GM19193 (cell line): Measurements from ENCODE around the gene DOLPP1.

Experiments
- POLR2A ChIP-seq: IDR thresholded peaks from 4 replicates; pipeline ENCODE4 v1.6.1; 2011; ENCODE audit not compliant: insufficient read depth, insufficient read length; ENCODE audit errors: extremely low read depth

Gene DOLPP1

DNA sequence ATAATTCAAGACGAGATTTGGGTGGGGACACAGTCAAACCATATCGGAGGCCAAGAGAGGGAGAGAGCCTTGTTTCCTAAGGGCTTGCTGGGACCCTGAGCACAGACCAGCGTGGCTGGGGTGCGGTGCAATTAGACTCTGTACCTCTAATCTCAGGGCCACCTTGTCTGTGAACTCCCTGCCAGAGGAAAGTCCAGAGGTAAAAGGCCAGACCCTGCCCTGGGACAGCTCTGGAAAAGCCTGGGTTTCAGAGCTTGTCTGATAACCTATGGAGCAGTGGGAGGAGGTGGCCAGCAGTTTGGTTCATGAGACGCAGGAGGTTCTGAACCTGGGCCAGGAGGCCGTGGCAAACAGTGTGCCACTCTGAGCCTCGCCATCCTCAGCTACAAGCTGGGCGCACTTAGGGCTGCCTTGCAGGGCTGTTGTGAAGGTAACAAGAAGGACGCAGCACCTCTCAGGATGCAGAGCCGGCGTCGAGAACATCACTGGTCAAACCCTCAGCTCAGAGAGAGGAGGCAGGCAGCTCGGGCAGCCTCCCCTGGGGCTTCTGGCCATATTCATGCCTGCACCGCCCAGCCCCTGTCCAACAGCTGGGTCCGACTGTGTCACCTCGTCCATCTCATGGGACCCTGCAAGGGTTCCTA, 4.8 kb upstream of the DOLPP1 start:
- no peak for TF ChIP-seq POLR2A

- TF ChIP-seq POLR2A = no peak
Observed at GRCh38 chr9:129076640-129077037, 4.3 kb upstream of the DOLPP1 start.

DNA sequence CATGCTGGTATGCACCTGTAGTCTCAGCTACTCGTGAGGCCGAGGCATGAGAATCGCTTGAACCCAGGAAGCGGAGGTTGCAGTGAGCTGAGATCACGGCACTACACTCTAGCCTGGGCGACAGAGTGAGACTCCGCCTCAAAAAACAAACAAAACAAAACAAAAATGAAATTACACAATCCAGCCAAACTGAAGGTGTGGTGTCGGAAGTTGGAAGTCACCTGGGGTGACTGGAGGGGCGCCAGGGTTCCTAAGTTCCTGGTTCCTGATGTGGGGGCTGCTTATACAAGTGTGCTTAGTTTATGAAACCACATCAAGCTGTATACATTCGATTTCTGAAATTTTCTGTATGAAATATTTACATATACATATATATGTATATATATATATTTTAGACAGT, 3.7 kb upstream of the DOLPP1 start:
- no peak for TF ChIP-seq POLR2A

- TF ChIP-seq POLR2A = no peak
Observed at GRCh38 chr9:129078691-129079503, 2.0 kb upstream of the DOLPP1 start.

DNA sequence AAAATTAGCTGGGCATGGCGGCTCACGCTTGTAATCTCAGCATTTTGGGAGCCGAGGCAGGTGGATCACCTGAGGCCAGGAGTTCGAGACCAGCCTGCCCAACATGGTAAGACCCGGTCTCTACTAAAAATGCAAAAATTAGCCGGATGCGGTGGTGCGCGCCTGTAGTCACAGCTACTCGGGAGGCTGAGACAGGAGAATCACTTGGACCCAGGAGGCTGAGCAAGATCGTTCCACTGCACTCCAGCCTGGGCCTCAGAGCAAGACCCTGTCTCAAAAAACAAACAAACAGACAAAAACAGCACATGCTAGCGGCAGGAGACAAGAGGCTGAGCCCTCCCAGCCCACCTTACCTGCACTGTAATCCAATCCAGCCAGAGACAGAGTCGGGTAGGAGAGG, 1.1 kb upstream of the DOLPP1 start:
- no peak for TF ChIP-seq POLR2A

GRCh38 chr9:129080298-129080600, 662 bp upstream of the DOLPP1 start:
- TF ChIP-seq POLR2A = no peak

DNA sequence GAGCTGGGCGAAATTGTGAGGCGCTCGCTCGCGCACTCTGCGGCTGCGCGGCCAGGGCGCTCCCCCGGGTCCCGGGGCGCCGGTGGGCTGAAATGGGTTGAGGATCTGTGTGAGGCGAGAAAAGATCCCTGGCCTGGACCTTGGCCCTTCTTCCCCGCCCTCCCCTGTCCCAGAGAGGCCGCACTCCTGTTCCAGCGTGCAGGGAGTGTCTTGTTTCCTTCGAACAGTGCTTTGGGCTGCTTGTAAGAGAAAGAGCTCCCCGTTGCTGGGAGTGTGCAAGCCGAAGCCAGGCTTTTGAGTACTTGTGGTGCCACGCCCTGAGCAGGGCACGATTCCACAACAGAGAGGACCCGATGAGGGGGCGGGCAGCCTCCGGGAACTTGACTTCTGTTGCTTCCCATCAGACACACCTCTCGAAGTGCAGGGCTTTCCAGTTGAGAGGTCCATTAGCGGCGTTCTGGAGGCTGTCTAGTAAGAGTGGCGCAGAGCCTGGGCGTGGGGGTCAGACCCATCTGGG, 535 bp downstream of the DOLPP1 start:
- peak; percentile 44 for TF ChIP-seq POLR2A

DNA sequence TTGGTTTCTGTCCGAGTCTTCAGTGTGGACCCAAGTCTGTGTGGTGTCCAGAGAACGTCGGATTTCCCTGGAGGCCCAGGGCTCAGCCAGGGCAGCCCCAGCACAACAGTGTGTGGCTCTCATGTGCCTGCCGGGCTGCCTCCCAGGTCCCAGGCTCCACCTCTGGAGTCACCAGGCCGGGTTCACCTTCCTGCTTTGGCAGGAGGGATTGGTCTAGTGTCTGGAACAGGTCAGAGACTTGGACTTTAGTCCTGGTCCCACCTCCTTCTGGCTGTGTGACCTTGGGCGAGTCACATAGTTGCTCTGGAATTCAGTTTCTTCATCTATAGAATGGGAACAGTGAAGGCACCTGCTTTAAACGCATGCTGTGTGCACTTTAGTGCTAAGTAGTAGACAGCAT, 3.2 kb downstream of the DOLPP1 start:
- TF ChIP-seq POLR2A = no peak

GRCh38 chr9:129089246-129089645, 8.3 kb downstream of the DOLPP1 start:
- TF ChIP-seq POLR2A = no peak

DNA sequence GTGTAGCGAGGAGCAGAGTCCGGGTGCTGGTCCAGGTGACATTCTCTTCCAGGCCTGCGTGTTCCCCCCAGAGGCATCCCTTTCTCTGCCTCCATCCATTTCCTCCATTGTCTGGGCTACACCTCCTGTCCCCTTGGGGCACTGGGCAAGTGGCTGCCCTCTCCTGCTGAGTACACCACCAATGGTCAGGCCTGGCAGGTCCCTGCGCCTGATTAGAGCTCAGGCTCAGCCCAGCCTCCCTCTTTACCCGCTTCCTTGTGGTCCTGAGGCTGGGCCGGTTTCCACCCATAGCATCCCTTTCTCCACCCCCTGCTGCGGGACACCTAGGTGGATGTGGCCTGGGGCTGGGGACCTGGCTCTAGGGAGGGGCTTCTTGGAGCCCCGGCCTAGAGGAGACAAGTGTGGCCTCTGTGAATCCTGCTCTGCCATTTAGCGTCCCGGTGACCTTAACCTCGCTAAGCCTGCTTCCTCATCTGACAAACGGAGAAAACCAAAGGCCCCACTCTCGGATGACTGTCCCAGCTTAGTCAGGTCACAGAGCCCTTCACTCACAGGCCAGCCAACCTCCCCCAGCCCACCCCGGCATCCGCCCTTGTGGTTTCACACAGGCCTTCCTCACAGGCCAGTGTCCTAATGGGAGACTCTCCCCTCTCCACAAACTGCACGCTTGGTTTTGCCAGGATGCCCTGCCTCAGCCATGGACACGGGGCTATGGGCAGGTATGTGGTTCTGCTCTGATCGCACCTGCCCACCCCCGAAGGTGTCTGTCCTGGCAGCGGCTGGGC, 12.9 kb downstream of the DOLPP1 start:
- no peak for TF ChIP-seq POLR2A

DNA sequence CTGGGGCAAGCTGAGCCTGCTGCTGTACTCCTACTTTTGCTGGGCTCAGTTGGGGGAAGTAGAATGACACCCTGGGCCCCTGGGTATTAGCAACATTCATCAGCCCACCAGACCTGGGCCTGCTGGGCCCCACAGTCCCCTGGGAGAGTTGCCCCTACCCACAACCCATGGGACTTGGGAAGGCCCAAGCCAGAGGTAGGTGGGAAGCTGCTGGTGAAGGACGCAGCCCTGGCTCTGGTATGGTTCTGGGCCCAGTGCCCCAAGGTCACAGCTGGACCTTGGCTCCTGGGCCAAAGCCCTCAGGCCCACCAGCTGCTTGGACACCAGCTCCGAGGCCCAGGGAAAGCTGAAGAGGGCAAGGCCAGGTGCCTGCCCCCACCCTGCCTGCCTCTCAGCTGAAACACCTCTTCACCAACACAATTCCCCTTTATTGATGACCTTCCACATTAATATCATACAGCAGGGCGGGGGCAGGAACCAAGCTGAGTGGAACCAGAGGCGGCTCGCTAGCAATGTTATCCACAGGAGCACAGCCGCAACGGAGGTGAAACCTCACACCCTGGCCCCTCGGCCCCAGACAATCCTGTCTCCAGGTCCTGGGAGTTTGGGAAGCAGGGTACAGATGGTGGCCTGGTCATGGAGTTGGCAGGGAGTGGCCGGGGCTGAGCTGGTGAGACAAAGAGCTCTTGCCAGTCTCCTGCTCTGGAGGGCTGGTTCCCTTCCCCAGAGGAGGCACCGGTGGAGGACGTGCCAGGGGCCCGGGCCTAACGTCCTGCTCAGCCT, 13.7 kb downstream of the DOLPP1 start:
- no peak for TF ChIP-seq POLR2A

GRCh38 chr9:129095170-129095667, 14.3 kb downstream of the DOLPP1 start:
- TF ChIP-seq POLR2A = no peak

GRCh38 chr9:129095908-129096307, 15.0 kb downstream of the DOLPP1 start:
- no peak for TF ChIP-seq POLR2A

GRCh38 chr9:129097671-129098306, 16.9 kb downstream of the DOLPP1 start:
- TF ChIP-seq POLR2A = no peak
